Measurements from ENCODE around the gene CTDSP1.

CTDSP1 gene

GRCh38 chr2:218400167-218400929, 680 bp downstream of the CTDSP1 start:
- DNase-seq (ENCODE audit: low read depth in 2 of 2) = no peak

GRCh38 chr2:218400930-218401881, 1.5 kb downstream of the CTDSP1 start:
- no peak for DNase-seq (ENCODE audit: low read depth in 2 of 2)

- DNase-seq (ENCODE audit: low read depth in 2 of 2) = no peak
These were observed 2.2 kb downstream of the CTDSP1 start for GRCh38 chr2:218401890-218402289.

- DNase-seq (ENCODE audit: low read depth in 2 of 2) = no peak
These were observed 2.8 kb downstream of the CTDSP1 start for GRCh38 chr2:218402491-218402901.

GRCh38 chr2:218402911-218403411, 3.3 kb downstream of the CTDSP1 start:
- DNase-seq (ENCODE audit: low read depth in 2 of 2) = no peak

- no peak for DNase-seq (ENCODE audit: low read depth in 2 of 2)
These were observed 4.1 kb downstream of the CTDSP1 start for GRCh38 chr2:218403810-218404209.

- DNase-seq (ENCODE audit: low read depth in 2 of 2) = no peak
These were observed 4.8 kb downstream of the CTDSP1 start for GRCh38 chr2:218404351-218405085.

- no peak for DNase-seq (ENCODE audit: low read depth in 2 of 2)
These were observed 5.5 kb downstream of the CTDSP1 start for GRCh38 chr2:218405086-218405745.

- no peak for DNase-seq (ENCODE audit: low read depth in 2 of 2)
These were observed 6.1 kb downstream of the CTDSP1 start for GRCh38 chr2:218405746-218406208.

- peak; percentile 86 to 87 for DNase-seq (ENCODE audit: low read depth in 2 of 2)
These were observed 6.7 kb downstream of the CTDSP1 start for GRCh38 chr2:218406209-218406948.

- no peak for DNase-seq (ENCODE audit: low read depth in 2 of 2)
These were observed 7.4 kb downstream of the CTDSP1 start for GRCh38 chr2:218406949-218407618.

- no peak for DNase-seq (ENCODE audit: low read depth in 2 of 2)
These were observed 8.0 kb downstream of the CTDSP1 start for GRCh38 chr2:218407717-218408116.

GRCh38 chr2:218418321-218418716, 18.7 kb downstream of the CTDSP1 start:
- no peak for DNase-seq (ENCODE audit: low read depth in 2 of 2)

- no peak for DNase-seq (ENCODE audit: low read depth in 2 of 2)
These were observed 19.2 kb downstream of the CTDSP1 start, which contains the start of gene VIL1 for GRCh38 chr2:218418717-218419458. VIL1 (plus strand) TSS chr2:218419123; CDS start chr2:218423779, 4,656 bp downstream.

- no peak for DNase-seq (ENCODE audit: low read depth in 2 of 2)
These were observed 20.1 kb downstream of the CTDSP1 start for GRCh38 chr2:218419630-218420216.

GRCh38 chr2:218421027-218421426, 21.4 kb downstream of the CTDSP1 start:
- no peak for DNase-seq (ENCODE audit: low read depth in 2 of 2)

- no peak for DNase-seq (ENCODE audit: low read depth in 2 of 2)
These were observed 22.9 kb downstream of the CTDSP1 start for GRCh38 chr2:218422403-218423086.

GRCh38 chr2:218423584-218423983, 23.9 kb downstream of the CTDSP1 start:
- no peak for DNase-seq (ENCODE audit: low read depth in 2 of 2)

Measured in stimulated activated CD8-positive, alpha-beta memory T cell treated with anti-CD3 and anti-CD28 coated beads, Interleukin-7, amount 100 ng/mL, for 1 hour (primary cell).